Fibroblast of skin of right quadriceps (primary cell): Measurements from ENCODE around the gene LMX1A.

ENCODE experiments used
- DNase-seq: peaks from one replicate; pipeline ENCODE4 v3.0.0-alpha.2; 2013

Gene LMX1A

DNA sequence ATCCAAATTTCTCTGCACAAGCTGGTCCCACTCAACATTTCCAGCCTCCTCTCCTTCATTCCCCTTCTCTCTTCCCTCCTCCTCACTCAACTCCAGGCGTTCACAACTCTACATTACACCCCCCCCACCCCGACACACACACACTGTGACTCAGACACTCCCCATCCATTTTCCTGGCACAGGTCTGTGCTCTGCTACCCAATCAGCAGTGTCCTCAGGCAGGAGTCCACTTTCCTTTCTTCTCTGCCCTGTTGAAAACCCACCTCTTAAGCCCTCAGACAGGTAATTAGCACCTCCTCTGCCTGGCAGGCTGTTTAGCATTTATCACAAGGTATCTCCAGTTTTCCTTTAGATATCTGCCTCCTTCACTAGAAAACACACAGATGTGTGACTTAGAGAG lies 8.8 kb upstream of the LMX1A start:
- DNase-seq, result peak; percentile 19

DNA sequence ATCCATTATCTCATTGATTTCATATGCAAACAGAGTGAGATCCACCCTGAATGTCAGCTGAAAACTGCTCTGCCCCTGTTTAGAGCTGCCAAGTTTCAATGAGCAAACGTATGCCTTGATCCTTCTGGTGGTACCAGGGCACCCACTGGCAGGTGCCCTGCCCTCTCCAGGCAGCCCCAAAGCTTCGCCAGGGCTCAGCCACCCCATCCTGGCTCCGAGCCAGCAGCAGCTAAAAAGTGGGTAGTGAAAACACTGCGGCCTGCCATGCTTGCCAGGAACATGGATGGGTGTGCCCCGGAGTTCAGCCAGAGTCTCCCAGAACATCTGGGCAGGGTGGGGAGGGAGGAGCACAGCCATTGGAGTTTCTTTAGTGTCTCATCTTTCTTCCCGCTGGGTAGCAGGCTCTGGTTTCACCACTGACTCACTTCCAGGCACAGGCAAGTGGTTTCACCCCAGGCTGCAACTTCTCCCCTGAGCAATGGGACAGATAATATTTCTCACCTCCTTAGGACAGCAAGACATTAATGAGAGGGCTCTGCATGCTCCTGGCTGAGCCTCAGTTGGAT lies 8.1 kb upstream of the LMX1A start:
- no peak for DNase-seq

DNA sequence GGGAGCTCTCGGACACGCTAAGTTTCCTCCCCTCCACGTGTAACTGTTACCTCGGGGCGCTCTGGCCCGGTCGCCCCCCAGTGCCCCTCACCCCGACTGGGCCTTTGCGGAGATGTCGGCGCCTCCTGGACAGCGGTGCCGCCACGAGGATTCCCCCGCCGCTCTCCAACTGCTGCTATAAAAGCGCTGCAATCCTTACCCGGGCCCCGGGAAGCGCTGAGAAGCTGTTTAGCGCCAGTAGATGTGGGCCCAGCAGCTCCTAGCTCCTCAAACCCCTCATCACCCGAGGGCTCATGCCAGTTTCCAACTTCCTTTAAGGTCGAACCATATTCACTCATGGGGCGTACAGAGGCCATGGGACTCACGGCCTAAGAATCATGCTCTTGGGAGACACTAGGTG lies 361 bp upstream of the LMX1A start:
- DNase-seq, result no peak

DNA sequence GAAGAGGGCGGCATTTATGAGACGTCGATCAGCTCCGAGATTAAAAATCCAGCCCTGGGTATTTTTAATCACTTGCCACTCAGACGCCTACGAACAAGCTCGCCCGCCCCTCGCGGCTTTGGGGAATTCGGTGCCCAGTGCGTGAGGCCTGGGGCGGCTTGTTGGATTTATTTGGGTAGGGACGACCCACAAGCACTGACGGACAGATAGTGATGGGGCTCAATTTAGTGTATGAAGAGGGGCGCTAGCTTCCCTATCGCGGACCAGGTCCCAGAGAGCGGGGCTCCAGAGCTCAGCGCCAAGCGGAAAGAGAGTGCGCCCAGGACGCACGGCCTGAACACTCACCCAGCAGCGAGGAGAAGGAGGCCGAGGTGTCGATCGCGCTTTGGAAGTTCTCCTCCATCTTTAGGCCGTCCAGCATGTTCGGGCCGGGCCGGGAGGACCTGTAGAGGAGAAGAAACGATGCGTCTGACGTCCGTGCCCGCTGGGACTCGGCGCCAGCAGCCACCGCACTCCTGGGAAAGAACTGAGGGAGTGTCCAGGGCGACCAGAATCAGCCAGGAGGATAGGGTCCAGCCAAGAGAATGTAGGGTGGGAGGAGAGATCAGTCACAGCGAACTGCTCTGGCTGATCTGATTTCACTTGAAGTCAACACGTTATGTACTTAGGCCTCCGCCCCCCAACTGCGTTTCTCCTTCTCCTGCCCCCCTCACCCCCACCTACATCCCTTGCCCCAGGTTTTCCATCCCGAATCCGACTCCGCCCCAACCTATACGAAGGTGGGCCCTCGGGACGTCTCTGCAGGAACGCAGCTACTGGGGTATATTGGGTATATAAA lies 1.2 kb downstream of the LMX1A start:
- no peak for DNase-seq

DNA sequence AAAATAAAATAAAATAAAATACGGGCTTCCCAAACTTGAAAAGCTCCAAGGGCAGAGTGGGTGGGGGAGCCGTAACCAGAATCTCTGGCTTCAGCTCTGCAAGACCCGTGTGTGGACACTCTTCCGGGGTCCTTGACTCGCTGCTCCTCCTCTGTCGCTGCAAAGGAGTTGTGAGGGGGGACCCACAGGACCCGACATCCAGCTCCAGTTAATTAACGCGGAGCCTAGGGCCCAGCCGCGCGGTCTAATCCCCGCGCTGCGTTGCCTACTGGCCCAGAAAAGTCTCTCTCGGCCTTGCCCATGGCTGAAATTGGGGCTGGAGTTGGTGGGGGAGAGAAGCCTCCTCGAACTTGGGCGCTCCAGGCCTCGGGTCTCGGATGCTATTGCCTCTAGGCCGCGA lies 1.8 kb downstream of the LMX1A start:
- no peak for DNase-seq

DNA sequence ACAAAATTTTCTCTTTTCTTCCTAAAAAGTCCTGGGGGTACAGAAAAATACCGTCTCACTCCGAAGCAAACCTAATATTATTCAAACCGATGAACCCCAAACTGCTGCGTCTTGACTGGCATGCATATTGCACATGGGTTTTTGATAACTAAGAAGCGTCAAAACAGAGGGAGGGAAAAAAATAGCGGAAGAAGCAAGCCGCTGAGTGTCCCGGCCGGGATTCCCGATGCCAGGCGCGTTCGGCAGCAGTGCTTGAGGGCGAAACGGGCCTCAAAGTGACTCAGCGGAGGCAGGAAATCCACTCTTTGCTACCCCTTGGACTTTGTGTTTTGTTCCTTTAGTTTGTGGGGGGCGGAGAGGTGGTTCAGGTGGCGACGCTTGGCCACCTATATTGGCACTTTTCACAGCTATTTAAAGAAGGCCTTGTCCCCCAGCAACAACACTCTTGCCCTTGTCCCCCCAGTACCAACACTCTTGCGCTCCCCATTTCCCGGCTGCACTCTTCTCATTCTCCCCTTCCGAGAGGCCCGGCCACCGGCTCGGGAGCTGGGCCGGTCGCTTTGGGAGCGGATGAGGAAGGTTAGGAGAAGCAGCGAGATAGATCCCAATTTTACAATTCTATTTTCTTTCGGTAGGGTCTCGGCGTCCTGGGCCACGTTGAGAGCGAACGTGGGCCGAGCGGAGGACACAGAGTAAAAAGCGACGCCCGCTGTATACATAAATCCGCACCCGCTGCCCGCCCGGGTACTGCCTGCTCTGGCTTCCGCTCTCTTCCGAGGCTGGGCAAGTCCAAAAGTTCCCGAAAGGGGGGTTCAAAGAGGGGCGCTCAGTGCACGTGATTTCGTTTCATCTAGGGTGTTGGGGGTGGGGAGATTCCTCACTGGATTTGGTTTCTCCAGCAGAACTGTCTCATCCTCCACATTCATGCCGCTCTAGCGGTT lies 2.5 kb downstream of the LMX1A start:
- no peak for DNase-seq

DNA sequence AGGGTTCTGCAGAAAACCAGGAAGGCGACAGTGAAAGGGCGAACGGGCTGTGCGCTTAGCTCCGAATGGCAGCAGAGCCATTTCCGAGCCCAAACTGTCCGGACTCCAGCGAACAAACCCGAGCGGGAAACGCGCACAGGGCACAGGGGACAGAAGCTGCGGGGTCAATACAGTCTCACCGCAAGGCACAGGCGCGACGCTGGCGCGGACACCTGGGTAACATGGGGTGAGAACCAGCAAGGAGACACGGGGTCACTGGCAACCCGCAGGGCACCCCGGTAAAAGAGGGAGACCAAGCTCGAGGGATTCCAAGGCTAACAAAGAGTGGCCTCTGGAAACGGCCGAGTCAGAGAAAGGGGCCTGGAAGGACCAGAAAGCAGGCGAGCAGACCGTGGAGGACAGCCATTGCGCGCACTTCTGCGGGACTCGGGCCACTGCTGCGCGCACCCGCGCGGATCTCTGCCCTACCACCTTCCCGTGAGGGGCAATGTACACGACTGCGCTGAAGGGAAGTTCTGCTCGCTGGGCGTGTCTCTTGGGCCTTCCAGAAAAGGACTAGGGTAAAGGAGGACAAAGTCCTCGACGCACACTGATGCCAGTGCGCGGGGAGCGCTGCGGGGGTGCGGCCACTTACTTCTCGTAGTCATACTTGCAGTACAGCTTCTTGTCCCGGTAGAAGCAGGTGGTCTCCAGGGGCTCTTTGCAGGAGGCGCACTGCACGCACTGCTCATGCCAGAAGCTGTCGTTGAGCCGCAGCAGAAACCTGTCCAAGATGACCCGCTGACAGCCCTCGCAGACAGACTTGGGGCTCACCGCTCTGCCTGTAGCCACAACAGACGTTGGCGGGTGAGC lies 3.8 kb downstream of the LMX1A start:
- DNase-seq, result no peak

DNA sequence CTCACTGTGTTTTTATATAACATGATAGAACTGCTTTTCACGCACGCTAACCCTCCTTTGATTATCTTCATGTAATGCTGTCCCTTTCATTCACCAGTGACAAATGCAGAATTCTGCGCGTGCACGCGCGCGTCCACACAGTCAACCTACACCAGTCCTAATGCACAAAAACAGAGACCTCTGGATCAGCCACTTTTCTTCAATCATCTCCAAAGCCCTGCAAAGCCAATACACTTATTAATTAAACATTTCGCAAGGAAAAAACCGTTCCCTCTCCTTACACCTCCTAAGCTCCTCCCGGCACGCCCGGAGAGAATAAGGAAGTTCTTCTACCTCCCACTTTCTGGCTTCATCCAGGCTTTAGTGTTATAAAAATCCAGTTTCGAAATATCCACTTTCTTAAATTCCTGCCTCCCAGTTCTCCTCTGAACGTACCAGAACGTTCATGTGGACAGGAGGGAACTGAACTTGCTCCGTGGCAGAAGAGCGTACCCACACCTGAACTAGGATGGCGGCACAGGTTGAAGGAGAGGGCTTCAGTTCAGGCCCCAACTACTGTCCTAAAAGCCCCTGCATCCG lies 4.6 kb downstream of the LMX1A start:
- no peak for DNase-seq

DNA sequence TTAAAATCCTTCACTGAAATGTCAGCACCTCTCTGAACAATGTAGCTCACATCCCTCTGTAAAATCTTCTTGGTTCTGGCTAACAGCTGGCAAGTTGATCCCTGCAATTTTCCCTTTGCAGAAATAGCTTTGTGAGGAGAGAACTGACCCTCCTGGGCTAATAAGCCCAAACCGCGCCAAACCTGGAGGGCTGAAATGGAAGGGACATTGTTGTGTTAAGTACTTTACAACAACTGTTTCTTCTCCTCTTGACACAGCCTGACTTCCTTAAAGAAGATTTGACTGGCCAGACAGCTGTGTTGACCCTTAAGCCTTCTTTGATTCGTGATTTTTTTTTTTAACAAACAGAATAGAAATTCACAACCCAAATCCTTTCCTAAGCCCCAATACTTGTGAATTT lies 5.7 kb downstream of the LMX1A start:
- no peak for DNase-seq

DNA sequence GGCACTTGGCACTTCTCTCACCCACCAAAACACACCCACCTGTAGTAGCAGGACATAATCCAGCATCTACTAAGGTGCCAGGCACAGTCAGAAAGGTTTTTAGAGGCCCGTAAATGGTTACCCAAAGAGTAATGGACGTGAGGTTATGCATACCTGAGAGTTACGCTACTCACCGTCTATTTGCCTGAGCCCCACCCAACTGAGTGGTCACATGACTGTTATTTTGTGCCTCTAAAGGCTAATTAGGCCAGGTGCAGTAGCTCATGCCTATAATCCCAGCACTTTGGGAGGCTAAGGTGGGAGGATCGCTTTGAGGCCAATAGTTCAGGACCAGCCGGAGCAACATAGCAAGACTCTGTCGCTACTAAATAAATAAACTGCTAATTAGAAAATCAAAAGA lies 11.0 kb downstream of the LMX1A start:
- DNase-seq, result no peak

DNA sequence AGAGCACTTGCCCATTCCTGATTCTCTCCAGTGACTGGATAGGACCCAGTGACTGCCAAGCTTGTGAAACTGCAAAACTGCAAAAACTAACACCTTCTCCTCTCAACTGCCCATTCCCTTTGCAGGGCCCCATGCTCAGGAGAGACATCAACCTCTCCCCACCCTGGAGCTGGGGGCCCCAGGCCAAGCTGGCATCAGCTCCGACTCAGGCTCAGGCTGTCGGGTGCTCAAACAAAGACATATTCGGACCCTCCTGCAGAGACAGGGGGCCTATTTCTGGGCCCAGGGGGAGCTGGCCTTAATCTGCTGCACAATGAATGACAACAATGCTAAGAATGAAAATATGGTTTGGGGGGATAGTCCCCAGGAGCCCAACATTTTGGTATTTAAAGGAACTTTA lies 11.8 kb downstream of the LMX1A start:
- no peak for DNase-seq

DNA sequence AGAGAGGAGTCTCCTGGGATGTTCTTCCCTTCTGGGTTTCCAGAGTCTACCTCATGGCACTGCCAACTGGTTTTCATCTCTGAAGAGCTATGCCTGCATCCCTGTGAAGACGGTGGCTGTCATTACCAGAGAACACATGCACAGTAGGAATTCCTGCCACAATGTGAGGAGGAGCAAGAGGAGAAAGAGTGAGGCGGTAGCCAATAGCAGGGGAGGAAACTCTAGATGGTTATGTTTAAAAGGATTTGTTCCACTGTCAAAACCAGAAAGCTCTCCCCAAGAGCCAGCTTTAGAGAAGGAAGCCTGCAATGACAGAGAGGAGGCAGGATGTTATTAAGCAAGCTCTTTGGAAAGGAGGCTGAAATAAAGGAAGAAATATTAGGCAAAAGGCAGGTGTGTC lies 12.3 kb downstream of the LMX1A start:
- DNase-seq, result no peak

DNA sequence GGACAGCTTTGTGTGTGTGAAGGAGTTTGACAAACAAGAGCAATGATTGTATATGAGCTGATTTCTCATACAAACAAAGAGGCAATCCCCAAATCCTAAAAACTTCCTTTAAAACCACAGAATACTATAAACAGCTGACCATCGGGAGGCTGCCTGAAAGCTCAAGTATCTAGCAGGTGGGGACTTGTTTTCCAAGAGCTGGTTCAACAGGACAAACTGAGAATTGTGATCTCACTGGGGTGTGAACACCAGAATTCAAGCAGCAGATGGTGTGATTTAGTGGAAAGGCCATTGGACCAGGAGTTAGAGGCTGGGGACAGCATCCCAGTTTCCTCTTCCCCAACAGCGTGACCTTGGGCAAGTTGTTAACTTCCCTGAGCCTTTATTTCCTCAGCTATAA lies 13.9 kb downstream of the LMX1A start:
- no peak for DNase-seq

DNA sequence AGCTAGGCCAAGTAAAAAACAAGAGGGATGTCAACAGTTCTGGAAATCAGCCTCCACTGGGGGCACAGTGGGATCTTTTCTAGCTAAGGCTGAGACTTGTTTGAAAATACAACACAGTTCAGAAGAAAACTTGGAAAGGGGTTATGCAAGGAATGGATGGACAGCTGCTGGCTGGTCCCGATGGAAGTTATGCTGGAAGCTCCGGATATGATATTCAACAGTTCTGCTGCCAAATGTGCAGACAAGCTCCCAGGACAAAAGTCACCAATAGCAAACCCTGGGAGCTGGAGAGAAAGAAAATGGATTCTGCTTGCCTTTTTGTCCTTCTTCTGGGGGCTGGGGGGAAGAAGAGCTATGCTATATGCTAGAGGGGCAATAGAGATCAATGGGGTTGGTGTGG lies 14.3 kb downstream of the LMX1A start:
- DNase-seq, result no peak

DNA sequence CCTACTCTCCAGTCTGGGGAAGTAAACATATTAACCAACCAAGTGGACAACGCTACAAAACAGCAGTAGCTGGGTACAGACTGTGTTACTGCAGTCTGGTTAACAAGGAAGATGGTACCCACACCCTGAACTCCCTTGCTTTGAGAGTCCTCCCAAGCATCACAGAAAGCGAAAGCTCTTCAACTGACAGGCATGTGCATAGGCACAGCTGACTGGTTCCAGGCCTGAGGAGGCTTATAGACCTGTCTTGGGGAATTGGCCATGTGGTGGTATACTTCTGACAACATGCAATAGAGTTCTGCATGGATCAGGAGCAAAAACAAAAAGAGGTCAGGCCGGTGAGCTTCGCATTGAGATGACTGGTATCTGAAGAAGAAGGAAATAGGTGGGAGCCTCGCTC lies 17.4 kb downstream of the LMX1A start:
- DNase-seq, result no peak

DNA sequence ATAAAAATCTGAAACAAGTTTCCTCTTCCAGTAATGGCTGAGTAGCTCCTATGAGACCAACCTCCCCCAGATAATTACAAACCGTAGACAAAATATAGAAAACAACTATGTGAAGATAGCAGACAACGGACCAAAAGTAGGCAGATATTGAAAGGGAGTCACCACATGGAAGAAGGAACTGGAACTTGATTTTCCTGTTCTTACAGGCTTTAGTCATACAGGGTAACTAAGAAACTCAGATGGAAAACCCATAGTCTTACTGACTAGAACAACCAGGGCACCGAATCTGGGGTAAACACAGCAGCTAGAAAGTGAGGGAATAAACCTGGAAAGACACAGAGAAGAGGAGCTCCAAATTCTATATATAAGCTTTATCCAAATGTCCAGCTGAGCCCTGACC lies 26.0 kb downstream of the LMX1A start:
- DNase-seq, result no peak

DNA sequence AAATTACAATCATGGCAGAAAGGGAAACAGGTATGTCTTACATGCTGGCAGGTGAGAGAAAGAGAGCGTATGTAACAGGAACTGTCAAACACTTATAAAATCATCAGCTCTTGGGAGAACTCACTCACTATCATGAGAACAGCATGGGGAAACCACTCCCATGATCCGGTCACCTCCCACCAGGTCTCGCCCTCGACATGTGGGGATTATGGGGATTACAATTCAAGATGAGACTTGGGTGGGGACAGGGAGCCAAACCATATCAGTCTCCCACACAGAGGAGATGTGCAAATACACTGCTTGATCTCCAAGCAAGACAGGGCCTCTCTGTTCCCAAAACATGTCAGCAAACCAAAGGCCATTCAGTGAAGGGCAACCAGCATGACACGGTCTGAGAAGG lies 27.4 kb downstream of the LMX1A start:
- no peak for DNase-seq

DNA sequence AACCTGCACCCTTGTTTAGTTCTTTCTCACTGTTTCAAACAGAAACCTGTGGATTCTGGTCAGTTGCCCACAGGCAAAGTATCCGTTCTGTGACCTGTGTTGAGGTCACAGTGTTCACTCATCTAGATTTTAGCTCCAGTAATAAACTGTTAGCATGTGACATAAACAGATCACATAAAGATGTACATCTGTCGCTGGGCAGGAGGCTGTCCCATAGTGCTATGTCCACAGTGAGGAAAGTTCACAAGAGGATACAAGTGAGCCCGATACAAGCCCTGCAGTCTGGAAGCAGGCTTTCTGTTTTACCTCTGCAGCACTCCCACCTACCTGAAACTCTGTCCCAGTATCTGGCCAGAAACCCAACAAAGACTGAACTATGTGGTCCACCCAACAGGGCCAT lies 28.4 kb downstream of the LMX1A start:
- no peak for DNase-seq

DNA sequence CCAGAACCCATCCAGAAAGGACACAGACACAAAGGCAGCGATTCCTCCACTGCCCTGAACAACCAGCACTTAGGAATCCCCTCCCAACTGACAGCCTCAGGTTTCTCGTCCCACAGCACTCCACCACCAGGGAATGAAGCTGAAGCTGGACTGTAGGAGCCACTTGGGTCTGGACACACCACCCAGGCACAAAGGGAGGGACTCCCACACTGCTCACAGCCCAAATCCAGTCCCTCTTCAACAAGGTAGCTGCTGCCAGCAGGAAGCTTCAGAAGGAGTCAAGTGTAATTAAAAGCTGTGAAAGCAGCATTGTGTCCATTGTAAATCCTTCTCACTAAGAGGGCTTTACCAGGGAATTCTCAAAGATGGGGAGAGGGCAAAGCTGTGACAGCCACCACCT lies 29.0 kb downstream of the LMX1A start:
- no peak for DNase-seq

DNA sequence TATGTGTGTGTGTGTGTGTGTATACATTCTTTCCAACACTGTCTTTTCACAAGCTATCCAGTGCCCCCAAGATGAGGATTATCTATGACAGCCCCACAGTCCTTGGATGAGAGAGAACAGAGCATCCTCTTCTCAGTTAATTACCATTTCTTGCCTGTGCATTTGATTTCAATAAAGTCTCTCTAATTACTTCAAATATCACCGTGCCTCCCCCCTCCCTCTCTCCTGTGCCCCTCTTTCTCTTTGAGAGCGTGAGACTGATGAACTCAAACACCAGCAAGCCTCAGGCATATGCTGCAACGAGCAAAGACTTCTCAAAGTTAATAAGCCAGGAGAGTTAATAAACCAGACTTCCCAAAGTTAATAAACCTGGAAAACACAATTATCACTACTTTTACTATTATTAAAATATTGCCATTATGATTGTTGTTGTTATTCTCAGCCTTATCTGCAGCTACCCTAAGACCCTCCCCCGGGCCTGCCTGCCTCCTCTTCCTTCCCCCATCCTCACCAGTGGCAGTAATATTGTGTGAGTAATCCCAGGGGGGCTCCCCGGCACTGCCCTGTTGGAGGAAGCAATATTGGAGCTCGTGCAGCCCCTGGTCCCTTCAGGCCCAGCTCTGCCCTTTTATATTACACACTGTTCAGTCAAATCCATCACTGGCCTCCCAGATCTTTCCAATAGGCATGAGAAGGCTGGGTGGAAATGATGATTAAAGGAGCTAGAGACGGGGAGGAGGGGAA lies 30.9 kb downstream of the LMX1A start:
- no peak for DNase-seq

DNA sequence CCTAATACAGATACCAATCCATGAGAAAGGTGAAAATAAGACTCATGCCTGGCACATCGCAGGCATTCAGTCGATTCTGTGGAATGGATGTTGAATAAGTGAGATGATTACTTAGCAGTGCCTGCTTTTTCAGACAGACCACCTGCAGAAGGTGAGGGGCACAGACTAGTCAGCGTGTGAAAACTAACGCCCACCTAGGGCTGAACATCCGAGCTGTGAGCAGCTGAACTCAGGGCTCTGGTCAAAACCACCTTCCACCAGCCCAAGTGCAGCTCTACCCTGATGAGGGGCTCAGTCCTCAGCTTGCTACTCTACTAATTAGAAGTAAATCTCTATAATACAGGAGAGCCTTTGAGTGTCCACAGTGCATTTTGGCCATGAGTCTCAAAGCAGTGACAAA lies 32.5 kb downstream of the LMX1A start:
- no peak for DNase-seq

DNA sequence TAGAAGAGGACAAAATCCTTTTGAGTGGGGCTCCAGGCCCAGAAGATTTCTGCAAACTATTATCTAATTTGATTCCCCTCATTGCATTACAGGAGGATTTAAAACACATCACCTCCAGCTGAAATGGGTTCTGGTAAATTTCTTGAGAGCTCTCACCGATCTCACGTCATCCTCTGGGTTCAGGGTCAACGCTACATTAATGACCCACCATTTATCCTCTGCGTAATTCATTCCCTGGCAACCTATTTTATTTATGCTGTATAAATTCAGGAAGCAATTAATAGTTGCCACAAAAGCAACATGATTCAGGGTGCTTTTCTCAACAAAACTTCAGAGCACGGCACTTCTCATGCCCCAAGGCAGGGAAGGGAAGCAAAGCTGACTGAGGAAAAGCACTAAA lies 38.9 kb downstream of the LMX1A start:
- no peak for DNase-seq
